ENCODE results near the gene SBF2. TPM values are rescaled to one million over a fixed set of nuclear protein-coding genes. Genes with fewer than 3 reads are reported as not detected.
"Not testable (repeated sequence)": the region's sequence is repeated elsewhere in the genome, so short reads cannot be mapped to it uniquely, and the experiment has no call there.

Gene SBF2
- total and polyA plus RNA-seq, 3 experiments from 2014 or later = 3.7 to 4.3 (median 4.2) TPM

DNA sequence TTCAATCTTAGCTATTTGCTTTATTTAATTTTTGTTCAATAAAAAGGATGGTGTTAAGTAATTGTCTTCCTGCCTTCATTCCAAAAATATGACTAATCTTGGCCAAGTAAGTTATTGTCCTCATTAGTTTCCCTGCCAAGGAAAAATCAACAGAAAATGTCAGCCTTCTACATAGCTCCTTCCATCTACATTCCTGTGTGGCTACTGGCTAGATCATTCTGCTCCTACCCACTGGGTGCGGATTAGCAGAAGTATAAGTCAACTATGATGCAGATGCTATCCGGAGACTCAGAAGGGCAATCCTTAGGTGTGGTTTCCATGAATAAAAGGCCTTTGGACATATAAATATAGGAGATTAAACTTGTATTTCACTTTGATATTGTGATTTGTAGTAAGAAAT lies 154.4 kb downstream of the SBF2 start:
- H3K27ac Mint-ChIP-seq = no peak overlapping the region
- CTCF ChIA-PET = no interaction called here

DNA sequence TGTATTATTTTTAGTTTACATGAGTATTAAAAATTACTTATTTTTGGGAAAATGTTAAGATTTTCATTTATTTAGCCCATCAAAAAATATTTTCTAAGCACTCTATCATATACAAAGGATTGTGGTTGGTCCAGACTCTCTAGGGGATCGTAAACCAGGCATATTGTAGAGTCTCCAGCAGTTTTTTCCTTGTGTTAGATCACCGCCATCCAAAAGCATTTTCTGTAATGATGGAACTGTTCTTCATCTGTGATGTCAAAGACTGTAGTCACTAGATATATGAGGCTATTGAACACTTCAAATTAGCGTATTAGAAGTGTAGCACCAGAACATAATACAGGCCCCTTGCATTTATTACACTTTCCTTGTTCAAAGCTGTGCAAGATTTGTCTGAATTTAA lies 154.9 kb downstream of the SBF2 start:
- DNase-seq = no peak
- H3K4me1 Mint-ChIP-seq = no peaks in the 10 kb centered on the region
- no peak overlapping the region for H3K4me3 Mint-ChIP-seq
- Histone ChIP-seq H3K4me3 (ENCODE audit: low read length) (no peak overlapping the region), H3K27ac (ENCODE audit: low read depth, low read length) (no peak overlapping the region), H3K27me3 (ENCODE audit: insufficient read depth, low read length, poor library complexity, severe bottlenecking) (no peaks in the 10 kb centered on the region), H3K4me1 (ENCODE audit: insufficient read depth, low read length) (no peaks in the 10 kb centered on the region), H3K9me3 (ENCODE audit: low read length) (no peaks in the 10 kb centered on the region), H3K36me3 (ENCODE audit: insufficient read depth, low read length) (no peaks in the 10 kb centered on the region)
- no peaks in the 10 kb centered on the region for H3K27me3 Mint-ChIP-seq
- peaks cover 0 to 25% (median 0%) of the 10 kb centered on the region in 3 donors for H3K36me3 Mint-ChIP-seq
- no peak overlapping the region for H3K27ac Mint-ChIP-seq
- CTCF ChIA-PET = no interaction called here
- POLR2A ChIA-PET = no interaction called here
- peaks cover 0 to 7% (median 2%) of the 10 kb centered on the region in 5 donors for H3K9me3 Mint-ChIP-seq

More for the DNA sequence above, 154.4 kb downstream of the SBF2 start:
- no peak overlapping the region for H3K4me3 ChIP-seq (ENCODE audit: low read length)
- no peaks in the 10 kb centered on the region for H3K27me3 Mint-ChIP-seq
- POLR2A ChIA-PET = no interaction called here
- no peaks in the 10 kb centered on the region for H3K4me1 Mint-ChIP-seq
- H3K27me3 ChIP-seq (ENCODE audit: insufficient read depth, low read length, poor library complexity, severe bottlenecking) = no peaks in the 10 kb centered on the region
- no peaks in the 10 kb centered on the region for H3K4me1 ChIP-seq (ENCODE audit: insufficient read depth, low read length)
- H3K36me3 Mint-ChIP-seq = peaks cover 0 to 23% (median 0%) of the 10 kb centered on the region in 3 donors
- peaks cover 0 to 7% (median 2%) of the 10 kb centered on the region in 5 donors for H3K9me3 Mint-ChIP-seq
- DNase-seq = no peak
- no peaks in the 10 kb centered on the region for H3K9me3 ChIP-seq (ENCODE audit: low read length)
- no peak overlapping the region for H3K27ac ChIP-seq (ENCODE audit: low read depth, low read length)
- no peak overlapping the region for H3K4me3 Mint-ChIP-seq
- H3K36me3 ChIP-seq (ENCODE audit: insufficient read depth, low read length) = no peaks in the 10 kb centered on the region

DNA sequence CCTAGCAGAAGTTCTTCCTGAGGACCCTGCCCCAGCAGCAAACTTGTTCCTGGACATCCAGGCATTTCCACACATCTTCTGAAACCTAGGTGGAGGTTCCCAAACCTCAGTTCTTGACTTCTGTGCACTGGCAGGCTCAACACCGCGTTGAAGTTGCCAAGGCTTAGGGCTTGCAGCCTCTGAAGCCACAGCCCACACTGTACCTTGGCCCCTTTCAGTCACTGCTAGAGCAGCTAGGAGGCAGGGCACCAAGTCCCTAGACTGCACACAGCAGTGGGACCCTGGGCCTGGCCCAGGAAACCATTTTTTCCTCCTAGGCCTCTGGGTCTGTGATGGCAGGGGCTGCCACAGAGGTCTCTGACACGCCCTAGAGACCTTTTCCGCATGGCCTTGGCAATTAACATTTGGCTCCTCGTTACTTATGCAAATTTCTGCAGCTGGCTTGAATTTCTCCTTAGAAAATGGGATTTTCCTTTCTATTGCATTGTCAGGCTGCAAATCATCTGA lies 159.0 kb downstream of the SBF2 start:
- Histone ChIP-seq H3K4me1 (ENCODE audit: insufficient read depth, low read length) (no peaks in the 10 kb centered on the region), H3K27ac (ENCODE audit: low read depth, low read length) (no peak overlapping the region), H3K4me3 (ENCODE audit: low read length) (no peak overlapping the region), H3K9me3 (ENCODE audit: low read length) (no peaks in the 10 kb centered on the region), H3K27me3 (ENCODE audit: insufficient read depth, low read length, poor library complexity, severe bottlenecking) (no peaks in the 10 kb centered on the region), H3K36me3 (ENCODE audit: insufficient read depth, low read length) (no peaks in the 10 kb centered on the region)
- Mint-ChIP-seq H3K27me3 (no peaks in the 10 kb centered on the region), H3K36me3 (peaks cover 0 to 29% (median 2%) of the 10 kb centered on the region in 3 donors), H3K4me3 (no peak overlapping the region), H3K9me3 (peaks cover 0 to 7% (median 2%) of the 10 kb centered on the region in 5 donors), H3K27ac (no peak overlapping the region), H3K4me1 (no peaks in the 10 kb centered on the region)
- CTCF ChIA-PET = no interaction called here
- POLR2A ChIA-PET = no interaction called here
- peak in 1 of 5 donors; percentile 33 for DNase-seq

DNA sequence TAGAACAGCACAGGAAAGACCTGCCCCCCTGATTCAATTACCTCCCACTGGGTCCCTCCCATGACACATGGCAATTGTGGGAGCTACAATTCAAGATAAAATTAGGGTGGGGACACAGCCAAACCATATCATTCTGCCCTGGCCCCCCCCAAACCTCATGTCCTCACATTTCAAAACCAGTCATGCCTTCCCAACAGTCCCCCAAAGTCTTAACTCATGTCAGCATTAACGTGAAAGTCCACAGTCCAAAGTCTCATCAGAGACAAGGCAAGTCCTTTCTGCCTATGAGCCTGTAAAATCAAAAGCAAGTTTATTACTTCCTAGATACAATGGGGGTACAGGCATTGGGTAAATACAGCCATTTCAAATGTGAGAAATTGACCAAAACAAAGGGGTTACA lies 159.8 kb downstream of the SBF2 start:
- H3K27ac Mint-ChIP-seq; H3K4me1 Mint-ChIP-seq; H3K4me3 Mint-ChIP-seq; H3K36me3 ChIP-seq (ENCODE audit: insufficient read depth, low read length); CTCF ChIA-PET; H3K27me3 ChIP-seq (ENCODE audit: insufficient read depth, low read length, poor library complexity, severe bottlenecking); H3K9me3 Mint-ChIP-seq; H3K27me3 Mint-ChIP-seq; H3K27ac ChIP-seq (ENCODE audit: low read depth, low read length); POLR2A ChIA-PET; H3K4me1 ChIP-seq (ENCODE audit: insufficient read depth, low read length); H3K4me3 ChIP-seq (ENCODE audit: low read length); H3K9me3 ChIP-seq (ENCODE audit: low read length); DNase-seq: not testable (repeated sequence)
- peaks cover 0 to 24% (median 2%) of the 10 kb centered on the region in 3 donors for H3K36me3 Mint-ChIP-seq

DNA sequence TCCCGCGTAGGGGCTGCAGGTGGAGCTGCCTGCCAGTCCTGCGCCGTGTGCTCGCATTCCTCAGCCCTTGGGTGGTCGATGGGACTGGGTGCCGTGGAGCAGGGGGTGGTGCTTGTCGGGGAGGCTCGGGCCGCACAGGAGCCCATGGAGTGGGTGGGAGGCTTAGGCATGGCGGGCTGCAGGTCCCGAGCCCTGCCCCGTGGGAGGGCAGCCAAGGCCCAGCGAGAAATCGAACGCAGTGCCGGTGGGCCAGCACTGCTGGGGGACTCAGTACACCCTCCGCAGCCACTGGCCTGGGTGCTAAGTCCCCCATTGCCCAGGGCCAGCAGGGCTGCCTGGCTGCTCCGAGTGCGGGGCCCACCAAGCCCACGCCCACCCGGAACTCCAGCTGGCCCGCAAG lies 160.8 kb downstream of the SBF2 start:
- H3K36me3 ChIP-seq (ENCODE audit: insufficient read depth, low read length); DNase-seq; H3K27me3 ChIP-seq (ENCODE audit: insufficient read depth, low read length, poor library complexity, severe bottlenecking); H3K27me3 Mint-ChIP-seq; H3K4me1 ChIP-seq (ENCODE audit: insufficient read depth, low read length); H3K4me3 ChIP-seq (ENCODE audit: low read length); H3K27ac ChIP-seq (ENCODE audit: low read depth, low read length); H3K9me3 ChIP-seq (ENCODE audit: low read length); H3K9me3 Mint-ChIP-seq; H3K27ac Mint-ChIP-seq; POLR2A ChIA-PET; H3K4me1 Mint-ChIP-seq; H3K4me3 Mint-ChIP-seq; CTCF ChIA-PET: not testable (repeated sequence)
- peaks cover 0 to 20% (median 2%) of the 10 kb centered on the region in 3 donors for H3K36me3 Mint-ChIP-seq

DNA sequence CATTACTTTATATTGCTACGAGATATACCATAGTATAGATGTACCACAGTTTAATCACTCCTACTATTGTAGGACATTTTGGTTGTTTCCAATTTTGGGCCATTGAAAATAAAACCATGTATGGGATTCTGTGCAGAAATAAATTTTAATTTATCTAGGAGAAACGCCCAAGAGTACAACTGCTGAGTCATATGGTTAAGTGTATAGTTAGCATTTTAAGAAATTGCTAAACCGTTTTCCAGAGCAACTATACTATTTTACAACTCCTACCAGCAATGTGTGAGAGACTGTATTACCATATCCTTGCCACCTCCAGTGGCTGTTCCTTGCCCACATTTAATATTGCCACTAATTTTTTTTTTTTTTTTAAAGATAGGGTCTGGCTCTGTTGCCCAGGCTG lies 163.1 kb downstream of the SBF2 start:
- H3K27ac Mint-ChIP-seq = no peak overlapping the region
- H3K4me1 Mint-ChIP-seq = peaks cover 0 to 5% (median 0%) of the 10 kb centered on the region in 3 donors
- Histone ChIP-seq H3K36me3 (ENCODE audit: insufficient read depth, low read length) (no peaks in the 10 kb centered on the region), H3K4me1 (ENCODE audit: insufficient read depth, low read length) (no peaks in the 10 kb centered on the region), H3K27ac (ENCODE audit: low read depth, low read length) (no peak overlapping the region), H3K9me3 (ENCODE audit: low read length) (no peaks in the 10 kb centered on the region), H3K27me3 (ENCODE audit: insufficient read depth, low read length, poor library complexity, severe bottlenecking) (no peaks in the 10 kb centered on the region), H3K4me3 (ENCODE audit: low read length) (no peak overlapping the region)
- peaks cover 0 to 4% (median 2%) of the 10 kb centered on the region in 5 donors for H3K9me3 Mint-ChIP-seq
- peaks cover 0 to 13% (median 2%) of the 10 kb centered on the region in 3 donors for H3K36me3 Mint-ChIP-seq
- ChIA-PET POLR2A (no interaction called here), CTCF (no interaction called here)
- DNase-seq = no peak
- H3K27me3 Mint-ChIP-seq = no peaks in the 10 kb centered on the region
- H3K4me3 Mint-ChIP-seq = no peak overlapping the region

DNA sequence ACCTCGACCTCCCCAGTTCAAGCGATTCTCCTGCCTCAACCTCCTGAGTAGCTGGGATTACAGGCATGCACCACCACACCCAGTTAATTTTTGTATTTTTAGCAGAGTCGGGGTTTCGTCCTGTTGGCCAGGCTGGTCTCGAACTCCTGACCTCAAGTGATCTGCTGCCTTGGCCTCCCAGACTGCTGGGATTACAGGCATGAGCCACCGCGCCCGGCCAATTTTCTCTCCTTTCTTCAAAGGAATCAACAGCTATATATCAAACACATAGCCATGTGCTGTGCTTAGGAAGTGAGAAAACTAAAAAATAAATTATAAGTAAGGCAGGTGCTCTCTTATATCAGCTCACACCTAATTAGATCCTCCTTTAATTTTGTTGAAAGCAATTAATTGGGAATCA lies 164.8 kb downstream of the SBF2 start:
- peak in 1 of 5 donors; percentile 37 for DNase-seq
- H3K4me3 ChIP-seq (ENCODE audit: low read length); H3K27ac ChIP-seq (ENCODE audit: low read depth, low read length); H3K27me3 Mint-ChIP-seq; H3K36me3 ChIP-seq (ENCODE audit: insufficient read depth, low read length); H3K4me1 Mint-ChIP-seq; H3K4me1 ChIP-seq (ENCODE audit: insufficient read depth, low read length); H3K4me3 Mint-ChIP-seq; H3K36me3 Mint-ChIP-seq; H3K9me3 ChIP-seq (ENCODE audit: low read length); H3K9me3 Mint-ChIP-seq; POLR2A ChIA-PET; H3K27me3 ChIP-seq (ENCODE audit: insufficient read depth, low read length, poor library complexity, severe bottlenecking); H3K27ac Mint-ChIP-seq: not testable (repeated sequence)
- CTCF ChIA-PET = interaction anchor here (0.7 kb wide), 1 partner anchor 927 kb away, joined by 3 read pairs; no protein-coding TSS in a partner anchor

DNA sequence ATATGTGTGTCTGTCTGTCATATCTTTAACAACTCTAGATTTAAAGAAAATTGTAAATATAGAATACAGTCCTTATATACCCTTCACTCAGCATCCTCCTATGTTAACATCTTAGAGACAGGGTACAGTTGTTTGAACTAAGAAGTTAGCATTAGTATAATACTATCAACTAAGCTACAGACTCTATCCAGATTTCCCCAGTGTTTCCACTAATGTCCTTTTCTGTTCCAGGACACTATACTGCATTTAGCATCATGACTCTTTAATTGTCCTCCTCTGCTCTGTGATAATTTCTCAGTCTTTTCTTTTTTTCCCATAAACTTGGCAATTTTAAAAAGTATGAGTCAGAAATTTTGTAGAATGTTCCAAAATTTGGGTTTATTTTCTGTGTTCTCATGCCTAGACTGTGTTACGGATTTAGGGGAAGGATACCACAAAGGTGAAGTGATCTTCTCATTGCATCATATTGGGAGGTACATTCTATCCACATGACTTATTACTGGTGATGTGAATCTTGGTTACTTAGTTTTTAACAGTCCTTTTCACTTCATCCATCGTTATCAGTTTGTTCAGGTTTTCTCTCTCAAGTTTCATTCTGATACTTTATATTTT lies 168.4 kb downstream of the SBF2 start:
- Histone ChIP-seq H3K9me3 (ENCODE audit: low read length) (no peaks in the 10 kb centered on the region), H3K4me1 (ENCODE audit: insufficient read depth, low read length) (no peaks in the 10 kb centered on the region), H3K27ac (ENCODE audit: low read depth, low read length) (no peak overlapping the region), H3K36me3 (ENCODE audit: insufficient read depth, low read length) (no peaks in the 10 kb centered on the region), H3K27me3 (ENCODE audit: insufficient read depth, low read length, poor library complexity, severe bottlenecking) (no peaks in the 10 kb centered on the region), H3K4me3 (ENCODE audit: low read length) (no peak overlapping the region)
- DNase-seq = no peak
- Mint-ChIP-seq H3K9me3 (peaks cover 0 to 2% (median 0%) of the 10 kb centered on the region in 5 donors), H3K4me3 (no peak overlapping the region), H3K36me3 (peaks cover 0 to 3% (median 0%) of the 10 kb centered on the region in 3 donors), H3K27me3 (no peaks in the 10 kb centered on the region), H3K4me1 (peaks cover 0 to 5% (median 0%) of the 10 kb centered on the region in 3 donors), H3K27ac (no peak overlapping the region)
- ChIA-PET POLR2A (no interaction called here), CTCF (no interaction called here)

Measured in CD8-positive, alpha-beta memory T cell (primary cell).